ENCODE data around the gene PLAC1.

PLAC1 gene

GRCh38 chrX:134672101-134672500 lies 13.8 kb upstream of the PLAC1 start:
- no peak for TF ChIP-seq CTCF (IDR thresholded peaks at IDR 0.05; ENCODE audit: low read length, missing control alignments)
- no peak for DNase-seq (ENCODE audit: low read depth)
- no peak overlapping the region for H3K4me3 ChIP-seq (replicated peaks; ENCODE audit: low read depth, low read length)

- no peak for TF ChIP-seq CTCF (IDR thresholded peaks at IDR 0.05; ENCODE audit: low read length, missing control alignments)
- H3K4me3 ChIP-seq (replicated peaks; ENCODE audit: low read depth, low read length): no peak overlapping the region
- DNase-seq (ENCODE audit: low read depth): peak; percentile 52
Measured at GRCh38 chrX:134671294-134671693, 13.0 kb upstream of the PLAC1 start.

- peak; percentile 63 for DNase-seq (ENCODE audit: low read depth)
- H3K4me3 ChIP-seq (replicated peaks; ENCODE audit: low read depth, low read length): no peak overlapping the region
- no peak for TF ChIP-seq CTCF (IDR thresholded peaks at IDR 0.05; ENCODE audit: low read length, missing control alignments)
Measured at GRCh38 chrX:134670134-134670924, 12.1 kb upstream of the PLAC1 start.

- H3K4me3 ChIP-seq (replicated peaks; ENCODE audit: low read depth, low read length): no peak overlapping the region
- peak; percentile 90 for DNase-seq (ENCODE audit: low read depth)
- TF ChIP-seq CTCF (IDR thresholded peaks at IDR 0.05; ENCODE audit: low read length, missing control alignments): no peak
Measured at GRCh38 chrX:134669378-134670098, 11.3 kb upstream of the PLAC1 start.

GRCh38 chrX:134664202-134664601 lies 5.9 kb upstream of the PLAC1 start:
- H3K4me3 ChIP-seq (replicated peaks; ENCODE audit: low read depth, low read length): no peak overlapping the region
- no peak for DNase-seq (ENCODE audit: low read depth)
- no peak for TF ChIP-seq CTCF (IDR thresholded peaks at IDR 0.05; ENCODE audit: low read length, missing control alignments)

- no peak for DNase-seq (ENCODE audit: low read depth)
- no peak for TF ChIP-seq CTCF (IDR thresholded peaks at IDR 0.05; ENCODE audit: low read length, missing control alignments)
- H3K4me3 ChIP-seq (replicated peaks; ENCODE audit: low read depth, low read length): no peak overlapping the region
Measured at GRCh38 chrX:134661295-134661694, 3.0 kb upstream of the PLAC1 start.
